ENCODE measurements around the gene FRYL. TPM values are rescaled to one million over a fixed set of nuclear protein-coding genes. Genes with fewer than 3 reads are reported as not detected.

The FRYL gene
- total RNA-seq, 1 donor from 2014 or later, result 65.5 TPM

DNA sequence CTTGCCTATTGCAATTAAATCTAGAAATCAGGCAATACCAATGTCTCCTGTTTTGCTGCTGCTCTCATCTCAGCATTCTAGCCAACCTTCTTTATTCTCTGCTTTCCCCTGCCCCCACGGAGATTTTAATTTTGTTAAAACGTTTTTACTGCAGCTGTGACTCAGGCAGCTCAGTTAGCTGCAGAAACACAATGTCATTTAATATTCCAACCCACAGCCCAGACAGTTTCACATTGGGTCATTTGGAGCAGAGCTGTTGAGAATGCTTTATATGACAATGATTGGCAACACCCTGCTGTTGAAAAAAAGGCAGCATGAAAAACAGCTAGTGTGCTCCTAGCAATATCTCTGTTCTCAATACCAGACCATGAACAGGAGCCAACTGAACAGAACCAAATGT lies 309.5 kb downstream of the FRYL start:
- H3K27me3 Mint-ChIP-seq, result peaks cover 8% of the 10 kb centered on the region
- TF ChIP-seq, protein P1, sequence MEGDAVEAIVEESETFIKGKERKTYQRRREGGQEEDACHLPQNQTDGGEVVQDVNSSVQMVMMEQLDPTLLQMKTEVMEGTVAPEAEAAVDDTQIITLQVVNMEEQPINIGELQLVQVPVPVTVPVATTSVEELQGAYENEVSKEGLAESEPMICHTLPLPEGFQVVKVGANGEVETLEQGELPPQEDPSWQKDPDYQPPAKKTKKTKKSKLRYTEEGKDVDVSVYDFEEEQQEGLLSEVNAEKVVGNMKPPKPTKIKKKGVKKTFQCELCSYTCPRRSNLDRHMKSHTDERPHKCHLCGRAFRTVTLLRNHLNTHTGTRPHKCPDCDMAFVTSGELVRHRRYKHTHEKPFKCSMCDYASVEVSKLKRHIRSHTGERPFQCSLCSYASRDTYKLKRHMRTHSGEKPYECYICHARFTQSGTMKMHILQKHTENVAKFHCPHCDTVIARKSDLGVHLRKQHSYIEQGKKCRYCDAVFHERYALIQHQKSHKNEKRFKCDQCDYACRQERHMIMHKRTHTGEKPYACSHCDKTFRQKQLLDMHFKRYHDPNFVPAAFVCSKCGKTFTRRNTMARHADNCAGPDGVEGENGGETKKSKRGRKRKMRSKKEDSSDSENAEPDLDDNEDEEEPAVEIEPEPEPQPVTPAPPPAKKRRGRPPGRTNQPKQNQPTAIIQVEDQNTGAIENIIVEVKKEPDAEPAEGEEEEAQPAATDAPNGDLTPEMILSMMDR (IDR thresholded peaks at IDR 0.05; ENCODE audit: unreplicated experiment), result no peak
- no peaks in the 10 kb centered on the region for H3K36me3 Mint-ChIP-seq (ENCODE audit: insufficient read depth)
- no peak overlapping the region for H3K27ac Mint-ChIP-seq
- DNase-seq (ENCODE audit: low spot score, unreplicated experiment), result no peak
- H3K9me3 Mint-ChIP-seq (ENCODE audit: low read depth), result no peaks in the 10 kb centered on the region
- peaks cover 5% of the 10 kb centered on the region for H3K4me1 Mint-ChIP-seq (ENCODE audit: low read depth)
- H3K4me3 Mint-ChIP-seq (ENCODE audit: low read depth), result no peak overlapping the region

DNA sequence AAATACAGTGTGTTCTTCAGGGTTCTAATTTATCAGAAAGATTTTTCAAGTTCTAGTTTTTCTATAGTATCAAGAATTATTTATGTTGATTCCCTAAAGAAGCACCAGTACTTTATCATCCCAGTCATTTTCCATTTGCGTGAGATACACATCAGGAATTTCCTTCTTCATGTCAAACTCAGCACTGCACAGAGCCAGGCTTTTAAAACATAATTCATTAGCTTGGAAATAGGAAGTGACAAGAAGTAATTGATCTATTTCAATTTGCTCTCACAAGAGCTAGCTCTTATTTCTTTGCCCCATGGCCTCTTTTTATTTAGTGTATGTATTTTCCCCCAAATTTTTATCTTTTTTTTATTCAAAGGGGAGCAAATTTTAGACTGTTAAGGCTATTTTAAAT lies 309.9 kb downstream of the FRYL start:
- DNase-seq (ENCODE audit: low spot score, unreplicated experiment), result no peak
- Mint-ChIP-seq H3K4me3 (ENCODE audit: low read depth) (no peak overlapping the region), H3K27ac (no peak overlapping the region), H3K27me3 (peaks cover 5% of the 10 kb centered on the region), H3K4me1 (ENCODE audit: low read depth) (peaks cover 5% of the 10 kb centered on the region), H3K36me3 (ENCODE audit: insufficient read depth) (no peaks in the 10 kb centered on the region), H3K9me3 (ENCODE audit: low read depth) (no peaks in the 10 kb centered on the region)
- TF ChIP-seq, protein P1 (IDR thresholded peaks at IDR 0.05; ENCODE audit: unreplicated experiment), result no peak

DNA sequence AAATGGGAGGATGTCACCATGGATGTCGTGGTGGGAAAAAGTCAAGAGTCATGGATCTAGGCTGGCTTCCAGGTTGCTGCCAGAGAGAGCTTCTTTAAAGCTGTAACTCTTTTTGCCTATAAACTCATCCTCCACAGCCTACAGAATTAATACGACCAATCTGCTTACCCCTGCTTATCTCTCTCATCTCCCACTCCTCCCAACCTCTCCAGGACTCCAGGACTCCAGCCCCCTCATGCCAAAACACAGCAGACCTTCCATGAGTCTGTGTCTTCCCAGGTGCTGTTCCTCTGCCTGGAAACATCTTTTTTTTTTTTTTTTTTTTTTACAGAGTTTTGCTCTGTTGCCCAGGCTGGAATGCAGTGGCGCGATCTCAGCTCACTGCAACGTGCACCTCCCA lies 312.2 kb downstream of the FRYL start:
- TF ChIP-seq, protein P1 (IDR thresholded peaks at IDR 0.05; ENCODE audit: unreplicated experiment), result no peak
- no peaks in the 10 kb centered on the region for H3K9me3 Mint-ChIP-seq (ENCODE audit: low read depth)
- peaks cover 5% of the 10 kb centered on the region for H3K4me1 Mint-ChIP-seq (ENCODE audit: low read depth)
- no peak for DNase-seq (ENCODE audit: low spot score, unreplicated experiment)
- no peaks in the 10 kb centered on the region for H3K36me3 Mint-ChIP-seq (ENCODE audit: insufficient read depth)
- H3K27ac Mint-ChIP-seq, result no peak overlapping the region
- no peak overlapping the region for H3K4me3 Mint-ChIP-seq (ENCODE audit: low read depth)
- peaks cover 5% of the 10 kb centered on the region for H3K27me3 Mint-ChIP-seq

DNA sequence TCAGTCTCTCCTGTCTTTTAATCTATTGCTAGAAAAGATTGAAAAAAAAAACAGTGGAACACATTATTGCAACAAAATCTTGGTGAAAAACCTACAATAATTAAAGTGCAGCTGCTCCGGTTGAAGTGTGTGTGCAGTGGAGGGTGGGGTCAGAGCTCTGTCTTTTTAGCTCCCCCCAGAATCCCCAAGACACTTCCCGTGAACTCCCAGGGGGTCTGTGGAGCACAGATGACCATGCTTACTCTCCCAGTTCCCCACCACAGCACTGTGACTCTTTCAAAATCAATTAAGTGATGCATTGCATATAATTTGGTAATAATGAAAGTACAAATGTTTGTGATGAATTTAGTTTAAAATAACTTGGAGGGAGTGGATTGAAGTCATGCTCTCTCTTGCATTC lies 312.6 kb downstream of the FRYL start:
- peaks cover 5% of the 10 kb centered on the region for H3K27me3 Mint-ChIP-seq
- DNase-seq (ENCODE audit: low spot score, unreplicated experiment), result no peak
- no peak overlapping the region for H3K27ac Mint-ChIP-seq
- H3K36me3 Mint-ChIP-seq (ENCODE audit: insufficient read depth), result no peaks in the 10 kb centered on the region
- TF ChIP-seq, protein P1 (IDR thresholded peaks at IDR 0.05; ENCODE audit: unreplicated experiment), result no peak
- no peak overlapping the region for H3K4me3 Mint-ChIP-seq (ENCODE audit: low read depth)
- H3K9me3 Mint-ChIP-seq (ENCODE audit: low read depth), result no peaks in the 10 kb centered on the region
- H3K4me1 Mint-ChIP-seq (ENCODE audit: low read depth), result peaks cover 5% of the 10 kb centered on the region

DNA sequence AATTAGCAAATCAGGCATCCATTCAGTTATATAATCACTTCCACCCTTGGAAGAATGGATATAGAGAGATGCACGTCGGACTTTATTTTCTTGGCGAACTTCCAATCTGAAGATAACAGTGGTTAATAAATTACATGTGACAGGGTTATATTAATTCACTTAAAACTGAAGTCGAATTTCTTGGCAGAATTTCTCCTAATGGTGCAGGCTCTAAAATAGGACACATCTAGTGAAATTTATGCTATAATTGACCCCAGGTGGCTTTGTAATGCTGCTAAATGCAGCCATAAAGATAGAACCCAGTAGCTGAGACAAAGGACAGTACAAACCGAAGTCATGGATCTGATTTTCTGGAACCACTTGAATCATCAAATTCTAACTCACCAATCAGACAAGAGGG lies 317.7 kb downstream of the FRYL start:
- H3K4me1 Mint-ChIP-seq (ENCODE audit: low read depth), result peaks cover 5% of the 10 kb centered on the region
- DNase-seq (ENCODE audit: low spot score, unreplicated experiment), result no peak
- no peaks in the 10 kb centered on the region for H3K36me3 Mint-ChIP-seq (ENCODE audit: insufficient read depth)
- no peak overlapping the region for H3K27ac Mint-ChIP-seq
- H3K9me3 Mint-ChIP-seq (ENCODE audit: low read depth), result no peaks in the 10 kb centered on the region
- H3K27me3 Mint-ChIP-seq, result no peaks in the 10 kb centered on the region
- TF ChIP-seq, protein P1 (IDR thresholded peaks at IDR 0.05; ENCODE audit: unreplicated experiment), result no peak
- H3K4me3 Mint-ChIP-seq (ENCODE audit: low read depth), result no peak overlapping the region
